Right hindlimb (tissue), 1 donor: Measurements from ENCODE around the gene KPNB1.

Experiments
- DNase-seq: peaks from one replicate; pipeline ENCODE4 v3.0.0-alpha.2; 2018

Gene KPNB1

GRCh38 chr17:47698749-47699535 lies 49.2 kb downstream of the KPNB1 start:
- peak; percentile 71 for DNase-seq

DNA sequence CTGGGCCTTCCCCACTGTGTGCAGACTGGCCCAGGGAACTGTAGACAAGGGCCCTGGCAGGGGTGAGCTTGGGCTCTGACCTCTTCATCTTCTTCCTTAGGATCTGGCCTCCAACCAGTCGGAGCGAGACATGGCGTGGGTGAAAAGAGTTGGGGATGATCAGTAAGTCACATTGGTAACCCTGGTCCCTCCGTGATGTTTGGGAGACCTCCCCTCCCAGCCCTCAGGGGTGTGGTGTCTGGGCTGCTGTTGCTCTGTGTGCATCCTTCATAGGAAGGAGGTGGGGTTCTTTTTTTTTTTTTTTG lies 49.8 kb downstream of the KPNB1 start:
- no peak for DNase-seq

GRCh38 chr17:47700471-47701449 lies 51.0 kb downstream of the KPNB1 start:
- DNase-seq = no peak

DNA sequence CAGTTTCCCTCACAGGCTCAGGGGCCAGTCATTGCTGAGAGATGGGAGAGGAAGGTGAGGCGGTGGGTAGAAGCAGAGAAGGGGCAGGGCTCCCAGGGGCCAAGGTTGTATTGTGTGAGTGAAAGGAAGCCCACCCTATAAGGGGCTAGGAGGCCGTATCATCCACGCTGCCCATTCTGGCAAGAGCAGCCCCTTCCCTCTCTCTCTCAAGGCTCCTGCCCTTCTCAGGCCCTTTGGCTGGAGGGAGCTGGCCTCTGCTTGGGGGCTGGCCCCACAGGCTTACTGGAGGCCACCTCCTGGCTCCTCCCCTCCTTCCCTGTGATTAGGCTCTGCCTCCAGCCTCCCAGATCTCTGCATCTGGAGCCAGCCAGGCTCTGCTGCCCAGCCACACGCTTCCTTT lies 51.9 kb downstream of the KPNB1 start:
- peak; percentile 55 for DNase-seq

DNA sequence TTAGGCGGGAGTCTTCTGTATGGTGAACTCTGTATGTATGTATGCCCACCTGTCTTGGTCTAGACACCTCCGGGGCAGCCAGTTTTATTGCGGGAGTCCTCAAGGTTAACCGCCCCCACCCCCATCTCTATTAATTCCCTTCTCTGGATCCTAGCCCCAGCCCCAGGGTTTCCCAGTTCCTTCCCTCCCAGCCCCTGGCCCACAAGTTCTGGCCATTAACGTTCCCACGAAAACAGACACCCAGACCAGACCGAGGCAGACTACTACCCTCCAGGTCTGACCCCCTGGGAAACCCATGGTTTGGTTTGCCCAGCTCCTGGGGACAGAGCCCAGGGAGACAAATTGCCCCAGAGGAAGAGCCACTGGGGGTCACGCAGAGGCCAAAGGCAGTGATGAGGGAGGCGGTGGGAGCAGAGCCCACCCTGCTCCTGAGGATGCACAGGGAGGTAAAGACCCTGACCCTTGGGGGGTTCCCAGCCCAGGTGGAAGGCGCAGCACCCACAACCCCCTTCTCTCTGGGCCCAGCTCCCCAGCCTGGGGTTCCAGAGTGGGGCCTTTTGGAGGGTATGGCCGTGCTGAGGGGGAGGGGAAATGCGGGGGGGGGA lies 52.8 kb downstream of the KPNB1 start:
- no peak for DNase-seq

DNA sequence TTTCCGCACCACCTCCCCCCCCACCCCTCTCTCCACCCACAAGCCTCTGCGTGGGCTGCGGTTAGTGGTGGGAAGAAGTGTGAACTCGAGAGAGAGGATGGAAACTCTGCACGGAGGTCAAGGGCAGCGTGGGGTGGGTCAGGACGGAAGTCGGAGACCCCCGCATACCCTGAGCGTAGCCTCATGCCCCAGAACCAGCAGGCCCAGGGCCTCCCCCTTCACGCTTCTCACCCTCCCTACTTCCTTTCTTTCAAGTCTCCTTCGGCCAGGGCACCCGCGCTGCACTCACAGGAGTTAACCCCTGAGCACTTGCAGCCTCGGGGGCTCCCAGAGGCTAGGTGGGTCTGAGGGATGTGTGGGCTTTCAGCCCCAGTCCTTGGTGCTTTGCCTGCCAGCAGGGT lies 53.5 kb downstream of the KPNB1 start:
- DNase-seq = no peak

- DNase-seq = no peak
Measured at GRCh38 chr17:47703671-47704070, 54.0 kb downstream of the KPNB1 start.

- no peak for DNase-seq
Measured at GRCh38 chr17:47704116-47704515, 54.4 kb downstream of the KPNB1 start.

- DNase-seq = no peak
Measured at GRCh38 chr17:47704736-47705135, 55.0 kb downstream of the KPNB1 start.

DNA sequence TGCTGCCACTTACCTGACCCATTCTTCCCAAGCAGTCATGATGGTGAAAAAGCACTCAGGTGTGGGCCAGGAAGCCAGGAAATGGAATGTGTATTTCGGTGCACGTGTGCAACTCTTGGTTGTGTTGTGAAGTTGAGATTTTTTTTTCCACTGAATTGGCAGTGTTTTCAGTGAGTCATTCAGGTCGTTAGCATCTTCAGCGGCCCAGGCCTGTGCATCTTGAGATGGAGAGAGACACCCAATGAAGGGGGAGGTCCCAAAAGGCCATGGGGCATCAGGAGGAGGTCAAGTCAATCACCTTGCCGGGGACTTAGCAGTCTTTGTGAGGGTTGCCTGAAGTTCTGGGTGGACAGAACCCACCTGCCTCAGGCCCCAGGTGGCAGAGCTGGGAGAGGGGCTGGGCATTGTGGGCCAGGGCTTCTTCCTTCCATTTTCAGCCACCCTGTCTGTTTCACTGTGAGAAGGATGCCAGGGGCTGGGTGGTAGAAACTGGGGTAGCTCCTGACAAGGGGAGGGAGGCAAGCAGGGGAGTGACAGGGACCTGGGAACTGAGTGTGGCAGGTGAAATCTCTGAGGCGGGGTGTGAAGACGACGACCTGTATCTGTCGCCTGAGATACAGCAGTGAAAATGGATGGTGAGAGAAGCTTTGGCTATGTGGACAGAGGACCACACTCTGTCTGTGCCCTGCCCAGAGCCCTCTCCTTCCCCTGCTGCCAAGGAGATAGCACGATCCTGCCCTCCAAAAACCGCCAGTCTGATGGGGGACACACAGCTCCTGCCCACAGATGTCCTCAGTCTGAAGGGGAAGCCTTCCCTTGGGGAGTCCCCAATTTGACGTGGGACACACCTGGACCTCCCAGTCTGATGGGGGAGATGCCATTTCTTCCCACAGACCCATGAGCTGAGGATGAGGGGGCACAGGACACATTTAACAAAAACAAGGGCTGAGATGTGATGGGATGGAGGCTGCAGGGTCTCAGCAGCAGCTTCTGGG lies 56.1 kb downstream of the KPNB1 start:
- no peak for DNase-seq

- peak; percentile 44 for DNase-seq
Measured at GRCh38 chr17:47707056-47707804, 57.5 kb downstream of the KPNB1 start.

- DNase-seq = no peak
Measured at GRCh38 chr17:47707884-47708283, 58.2 kb downstream of the KPNB1 start.

DNA sequence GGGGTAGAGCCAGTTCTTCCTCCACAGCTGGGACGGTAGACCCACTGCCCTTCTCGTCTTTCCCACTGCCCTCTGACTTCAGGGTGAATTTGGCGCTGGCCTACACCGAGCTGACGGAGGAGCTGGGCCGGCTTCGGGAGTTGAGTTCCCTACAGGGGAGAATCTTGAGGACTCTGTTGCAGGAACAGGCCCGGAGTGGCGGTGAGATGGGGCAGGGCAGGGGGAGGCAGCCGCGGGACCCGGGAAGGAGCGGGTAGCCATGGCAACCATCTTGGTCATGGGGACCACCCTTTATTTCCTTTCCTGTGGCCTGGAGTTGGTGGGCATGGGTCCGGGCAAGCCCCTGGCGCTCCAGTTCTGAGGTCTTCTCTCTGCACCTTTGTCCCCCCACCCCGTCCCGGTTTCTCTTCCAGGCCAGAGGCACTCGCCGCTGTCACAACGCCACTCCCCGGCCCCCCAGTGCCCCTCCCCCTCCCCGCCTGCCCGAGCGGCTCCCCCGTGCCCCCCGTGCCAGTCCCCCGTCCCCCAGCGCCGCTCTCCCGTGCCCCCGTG lies 58.7 kb downstream of the KPNB1 start:
- no peak for DNase-seq

GRCh38 chr17:47708864-47709541 lies 59.3 kb downstream of the KPNB1 start:
- DNase-seq = peak; percentile 72

DNA sequence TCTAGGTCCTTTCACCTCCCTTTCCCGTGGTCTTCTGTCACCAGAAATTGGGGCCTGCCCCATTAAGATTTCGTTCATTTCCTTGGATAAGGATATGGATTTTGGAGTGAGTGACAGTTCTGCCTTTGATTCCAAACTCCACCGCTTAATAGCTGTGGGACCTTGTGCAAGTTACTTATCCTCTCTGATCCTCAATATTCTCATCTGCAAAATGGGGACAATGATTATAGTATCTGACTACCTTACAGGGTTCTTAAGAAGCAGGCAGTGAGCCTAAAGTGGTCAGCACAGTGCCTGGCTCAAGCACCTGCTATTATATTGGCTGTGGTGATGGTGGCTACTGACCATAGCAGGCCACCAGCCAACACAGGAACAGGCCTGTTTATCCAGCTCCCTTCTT lies 59.9 kb downstream of the KPNB1 start:
- no peak for DNase-seq

GRCh38 chr17:47711366-47712099 lies 61.8 kb downstream of the KPNB1 start:
- no peak for DNase-seq

DNA sequence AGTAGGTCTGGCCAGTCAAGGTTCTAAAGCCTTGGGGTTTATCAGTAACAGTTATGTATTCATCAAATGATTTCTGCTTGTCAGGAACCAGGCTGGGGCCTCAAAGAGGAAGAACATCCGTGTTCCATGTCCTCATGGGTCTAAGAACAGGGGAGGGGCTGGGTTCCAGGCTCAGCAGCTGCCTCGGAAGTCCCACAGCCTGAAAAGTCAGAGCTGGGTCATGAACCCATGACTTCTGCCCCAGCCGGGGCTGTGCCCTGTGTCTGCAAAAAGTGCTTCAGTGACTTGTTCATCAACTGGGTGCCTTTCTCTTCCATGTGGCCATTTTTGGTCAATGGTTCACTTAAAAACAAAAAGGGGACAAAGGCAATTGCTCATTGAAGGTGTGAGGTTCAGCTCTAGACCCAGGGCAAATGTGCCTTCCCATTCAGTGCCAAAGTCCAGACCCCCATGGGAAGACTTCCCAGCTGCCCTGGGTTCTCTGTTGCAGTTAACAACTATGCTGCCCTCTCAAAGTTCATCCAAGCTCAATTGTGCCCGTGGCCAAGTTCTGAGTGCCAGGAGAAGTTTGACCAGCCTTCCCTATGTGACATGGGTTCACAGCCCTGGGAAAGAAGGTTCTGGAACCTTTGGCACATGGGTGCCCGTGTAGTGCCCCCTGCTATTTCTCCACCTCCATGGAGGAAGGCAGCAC lies 62.8 kb downstream of the KPNB1 start:
- DNase-seq = no peak

GRCh38 chr17:47713980-47714700 lies 64.4 kb downstream of the KPNB1 start:
- DNase-seq = no peak
